Colonic mucosa (tissue), 4 donors: Measurements from ENCODE around the gene SOX10. TPM values are rescaled to one million over a fixed set of nuclear protein-coding genes. Genes with fewer than 3 reads are reported as not detected.
"Not testable (repeated sequence)": the region's sequence is repeated elsewhere in the genome, so short reads cannot be mapped to it uniquely, and the experiment has no call there.

Source experiments
- DNase-seq: peaks from one replicate; pipeline ENCODE4 v3.0.0-alpha.2; 2020
- H3K27ac ChIP-seq: fragments of 200-600 bp; one replicate; pipeline ENCODE4 v1.8.0; 2021
- H3K27me3 ChIP-seq: fragments of 200-600 bp; one replicate; pipeline ENCODE4 v1.8.0; 2021
- H3K36me3 ChIP-seq: fragments of 200-600 bp; one replicate; pipeline ENCODE4 v1.8.0; 2021
- H3K4me1 ChIP-seq: fragments of 200-600 bp; one replicate; pipeline ENCODE4 v1.8.0; 2021; ENCODE audit warnings: mild to moderate bottlenecking
- H3K4me3 ChIP-seq: fragments of 200-600 bp; one replicate; pipeline ENCODE4 v1.8.0; 2021
- H3K9ac ChIP-seq, 2 donors: one replicate each; pipeline ENCODE4 v1.7.0; 2013; ENCODE audit warnings: control low read depth in 2 of 2, low read depth in 2 of 2, low read length in 2 of 2
- H3K9me3 ChIP-seq: fragments of 200-600 bp; one replicate; pipeline ENCODE4 v1.8.0; 2021
- intact Hi-C: fragments of 100-400 bp; cut with DNase I; formaldehyde crosslinking; loops from one replicate; pipeline ENCODE4 v1.14.1; 2022
- total RNA-seq, 2 donors: library from RNA; stranded (reverse); fragmentation: NEBNext Ultra II Directional in 1 of 2; extraction: Animal tissue kit (Norgen Biotek cat#: 25700) in 1 of 2; gene quantifications; one replicate each; pipeline ENCODE4 v1.2.1, GENCODE V29; 2021
- TF ChIP-seq, protein P1 (sequence below): fragments of 200-600 bp; IDR thresholded peaks from one replicate; pipeline ENCODE4 v1.8.0; 2022; ENCODE audit warnings: antibody characterized with exemption, mild to moderate bottlenecking
- donor health status: healthy.
- donor health status: DM: no; HTN: no; CAD: no.
- donor health status: DM: no; HTN: no; CAD: no.

SOX10 gene
- total RNA-seq, 2 donors from 2014 or later, result 0.57 to 3.4 TPM

DNA sequence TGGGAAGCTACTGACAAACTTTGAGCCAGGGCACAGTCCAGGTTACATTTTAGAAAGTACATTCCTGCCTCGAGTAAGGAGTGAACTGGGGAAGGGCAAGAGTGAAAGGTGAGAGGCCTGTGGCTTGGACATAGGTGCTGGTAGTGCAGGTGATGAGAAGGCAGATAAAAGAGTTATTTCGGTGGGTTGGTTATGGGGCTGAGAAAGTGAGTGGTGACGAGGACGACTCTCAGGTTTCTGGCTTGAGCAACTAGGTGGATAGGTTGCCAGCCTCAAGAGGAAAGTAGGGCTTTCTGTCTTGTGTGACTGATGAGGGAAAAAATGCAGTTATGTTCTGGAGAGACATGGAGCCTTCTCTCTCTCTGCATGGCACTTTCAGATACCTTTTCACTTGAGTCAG is 27.1 kb downstream of the SOX10 start:
- H3K4me3 ChIP-seq, result no peak overlapping the region
- peaks cover 7% of the 10 kb centered on the region for H3K4me1 ChIP-seq
- TF ChIP-seq, protein P1, sequence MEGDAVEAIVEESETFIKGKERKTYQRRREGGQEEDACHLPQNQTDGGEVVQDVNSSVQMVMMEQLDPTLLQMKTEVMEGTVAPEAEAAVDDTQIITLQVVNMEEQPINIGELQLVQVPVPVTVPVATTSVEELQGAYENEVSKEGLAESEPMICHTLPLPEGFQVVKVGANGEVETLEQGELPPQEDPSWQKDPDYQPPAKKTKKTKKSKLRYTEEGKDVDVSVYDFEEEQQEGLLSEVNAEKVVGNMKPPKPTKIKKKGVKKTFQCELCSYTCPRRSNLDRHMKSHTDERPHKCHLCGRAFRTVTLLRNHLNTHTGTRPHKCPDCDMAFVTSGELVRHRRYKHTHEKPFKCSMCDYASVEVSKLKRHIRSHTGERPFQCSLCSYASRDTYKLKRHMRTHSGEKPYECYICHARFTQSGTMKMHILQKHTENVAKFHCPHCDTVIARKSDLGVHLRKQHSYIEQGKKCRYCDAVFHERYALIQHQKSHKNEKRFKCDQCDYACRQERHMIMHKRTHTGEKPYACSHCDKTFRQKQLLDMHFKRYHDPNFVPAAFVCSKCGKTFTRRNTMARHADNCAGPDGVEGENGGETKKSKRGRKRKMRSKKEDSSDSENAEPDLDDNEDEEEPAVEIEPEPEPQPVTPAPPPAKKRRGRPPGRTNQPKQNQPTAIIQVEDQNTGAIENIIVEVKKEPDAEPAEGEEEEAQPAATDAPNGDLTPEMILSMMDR, result no peak
- no peak overlapping the region for H3K9ac ChIP-seq
- H3K27ac ChIP-seq, result no peak overlapping the region
- no peaks in the 10 kb centered on the region for H3K36me3 ChIP-seq
- no peaks in the 10 kb centered on the region for H3K9me3 ChIP-seq
- no peak for DNase-seq
- no peaks in the 10 kb centered on the region for H3K27me3 ChIP-seq
- intact Hi-C loops, result no loop called here

DNA sequence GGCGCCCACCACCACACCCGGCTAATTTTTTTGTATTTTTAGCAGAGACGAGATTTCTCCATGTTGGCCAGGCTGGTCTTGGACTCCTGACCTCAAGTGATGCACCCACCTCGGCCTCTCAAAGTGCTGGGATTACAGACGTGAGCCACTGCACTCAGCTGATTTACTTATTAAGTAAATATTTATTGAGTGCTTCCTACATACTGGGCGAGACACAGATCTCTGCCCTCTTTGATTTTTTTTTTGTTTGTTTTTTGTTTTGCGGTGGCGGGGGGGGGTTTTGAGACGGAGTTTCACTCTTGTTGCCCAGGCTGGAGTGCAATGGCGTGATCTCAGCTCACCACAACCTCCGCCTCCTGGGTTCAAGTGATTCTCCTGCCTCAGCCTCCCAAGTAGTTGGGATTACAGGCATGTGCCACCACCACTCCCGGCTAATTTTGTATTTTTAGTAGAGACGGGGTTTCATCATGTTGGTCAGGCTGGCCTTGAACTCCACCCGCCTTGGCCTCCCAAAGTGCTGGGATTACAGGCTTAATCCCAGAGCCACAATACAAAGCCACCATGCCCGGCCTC is 28.4 kb downstream of the SOX10 start:
- H3K4me1 ChIP-seq, H3K9ac ChIP-seq, DNase-seq, H3K27me3 ChIP-seq, H3K4me3 ChIP-seq, intact Hi-C loops, H3K9me3 ChIP-seq, H3K27ac ChIP-seq, H3K36me3 ChIP-seq: not testable (repeated sequence)

DNA sequence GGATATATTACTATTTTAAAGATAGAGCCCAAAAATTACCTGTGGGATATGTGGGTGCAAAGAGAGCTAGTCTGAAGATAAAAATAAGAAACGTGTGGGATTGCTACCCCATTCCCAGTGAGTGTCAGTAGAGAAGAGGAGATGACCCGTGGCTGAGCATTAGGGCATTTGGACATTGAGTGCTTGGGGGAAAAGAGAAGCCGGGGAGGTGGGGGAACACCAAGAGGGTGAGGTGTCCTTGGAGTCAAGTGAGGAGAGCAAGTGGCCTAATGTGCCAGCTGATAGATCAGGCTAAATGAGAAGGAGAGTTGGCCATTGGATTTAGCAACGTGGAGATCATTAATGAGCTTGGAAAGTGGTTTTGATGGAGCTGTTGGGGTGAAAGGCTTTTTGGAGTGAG is 29.7 kb downstream of the SOX10 start:
- intact Hi-C loops, result no loop called here
- peak overlapping the region in 1 of 2 donors; percentile 5 for H3K9ac ChIP-seq
- H3K36me3 ChIP-seq, result no peaks in the 10 kb centered on the region
- no peak for DNase-seq
- TF ChIP-seq, protein P1, result no peak
- peaks cover 9% of the 10 kb centered on the region for H3K4me1 ChIP-seq
- no peak overlapping the region for H3K27ac ChIP-seq
- peak overlapping the region; percentile 100 for H3K4me3 ChIP-seq
- no peaks in the 10 kb centered on the region for H3K27me3 ChIP-seq
- no peaks in the 10 kb centered on the region for H3K9me3 ChIP-seq

DNA sequence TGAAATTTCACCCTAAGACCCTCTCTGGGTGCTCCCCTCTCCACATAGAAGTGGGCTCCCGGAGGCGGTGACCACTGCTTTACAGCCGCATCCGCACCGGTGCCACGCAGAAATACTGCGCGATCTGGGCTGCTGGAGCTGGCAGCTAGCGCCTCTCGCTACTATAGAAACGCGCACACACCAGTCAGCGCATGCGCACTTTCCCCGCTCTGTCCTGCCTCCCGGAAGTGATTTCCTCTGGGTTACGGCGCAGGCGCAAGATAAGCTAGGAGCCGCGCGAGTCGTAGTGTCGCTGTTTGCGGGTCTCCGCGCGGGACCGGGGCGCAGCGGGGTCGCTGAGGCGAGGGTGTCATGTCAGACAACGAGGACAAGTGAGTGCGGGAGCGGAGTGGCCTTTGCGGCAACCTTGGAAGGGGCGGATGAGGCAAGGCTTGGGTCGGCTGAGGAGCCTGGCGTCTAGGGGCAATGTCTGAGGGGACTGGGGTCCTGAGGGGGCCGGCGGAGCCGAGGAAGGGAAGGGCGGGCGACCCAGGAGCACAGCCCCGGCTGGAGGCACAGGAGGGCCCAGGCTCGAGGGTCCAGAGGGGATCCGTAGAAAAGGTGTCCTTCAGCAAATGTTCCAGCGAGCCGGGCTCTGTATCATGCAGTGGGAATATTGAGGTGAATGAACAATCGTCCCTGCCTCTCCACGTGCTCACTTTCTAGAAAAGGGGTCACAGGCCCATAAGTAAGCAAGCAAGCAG is 30.7 kb downstream of the SOX10 start, which contains the start of the genes C22orf23 and POLR2F:
TSS of gene C22orf23 (minus strand) at position 165 of the 743 bp plus-strand sequence. CDS start 452 bp downstream, outside the sequence.
TSS of gene POLR2F (plus strand) at position 263 of the 743 bp plus-strand sequence. CDS start at position 352, 89 bp downstream.
- Histone ChIP-seq H3K4me1 (peaks cover 9% of the 10 kb centered on the region), H3K4me3 (peak within 1 kb of the TSS; percentile 100), H3K9me3 (no peaks in the 10 kb centered on the region), H3K36me3 (no peaks in the 10 kb centered on the region), H3K9ac (peak within 1 kb of the TSS; percentile 88 to 90), H3K27ac (peak within 1 kb of the TSS; percentile 44), H3K27me3 (no peaks in the 10 kb centered on the region)
- TF ChIP-seq, protein P1, result no peak
- intact Hi-C loops, result no loop called here
- DNase-seq, result peak; percentile 97

DNA sequence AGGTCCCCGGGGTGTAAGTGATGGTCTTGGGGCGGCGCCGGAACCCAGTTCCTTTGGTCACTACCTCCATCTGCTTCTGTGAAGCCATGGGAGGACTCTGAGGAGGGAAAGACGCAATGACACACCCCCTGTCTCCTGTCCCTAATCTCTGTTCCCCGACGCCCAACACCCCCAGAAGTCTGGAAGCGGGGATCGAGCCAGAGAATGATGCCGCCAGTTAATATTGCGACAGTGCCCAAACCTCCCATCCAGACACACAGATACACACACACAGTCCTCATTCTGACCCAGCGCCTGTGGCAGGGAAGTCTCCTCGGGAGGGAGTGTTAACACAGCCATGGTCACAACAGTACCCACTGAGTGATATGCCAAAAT is 31.3 kb downstream of the SOX10 start:
- intact Hi-C loops, result no loop called here
- Histone ChIP-seq H3K4me1 (peaks cover 9% of the 10 kb centered on the region), H3K27me3 (no peaks in the 10 kb centered on the region), H3K36me3 (no peaks in the 10 kb centered on the region), H3K27ac (no peak overlapping the region), H3K4me3 (peak overlapping the region; percentile 100), H3K9me3 (no peaks in the 10 kb centered on the region), H3K9ac (peak overlapping the region; percentile 69 to 90)
- DNase-seq, result no peak
- TF ChIP-seq, protein P1, result no peak

DNA sequence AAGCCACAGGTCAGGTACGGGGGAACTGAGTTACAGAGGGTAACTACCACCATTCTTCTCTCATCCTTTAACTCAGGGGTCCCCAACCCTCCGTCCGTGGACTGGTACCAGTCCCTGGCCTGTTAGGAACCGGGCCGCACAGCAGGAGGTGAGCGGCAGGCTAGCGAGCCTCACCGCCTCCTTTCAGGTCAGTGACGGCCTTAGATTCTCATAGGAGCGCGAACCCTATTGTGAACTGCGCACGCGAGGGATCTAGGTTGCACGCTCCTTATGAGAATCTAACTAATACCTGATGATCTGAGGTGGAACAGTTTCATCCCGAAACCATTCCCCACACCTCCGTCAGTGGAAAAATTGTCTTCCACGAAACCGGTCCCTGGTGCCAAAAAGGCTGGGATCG is 31.7 kb downstream of the SOX10 start:
- DNase-seq, H3K9me3 ChIP-seq, H3K4me1 ChIP-seq, H3K36me3 ChIP-seq, intact Hi-C loops, H3K27ac ChIP-seq, H3K27me3 ChIP-seq: not testable (repeated sequence)
- Histone ChIP-seq H3K9ac (peak overlapping the region; percentile 2 to 90), H3K4me3 (peak overlapping the region; percentile 100)
